Sigmoid colon (tissue), 7 donors: ENCODE results near the gene HOMER3. TPM values are rescaled to one million over a fixed set of nuclear protein-coding genes. Genes with fewer than 3 reads are reported as not detected.
"Not testable (repeated sequence)": the region's sequence is repeated elsewhere in the genome, so short reads cannot be mapped to it uniquely, and the experiment has no call there.

Experiments used
- DNase-seq: peaks from one replicate; pipeline ENCODE4 v3.0.0-alpha.2; 2019
- H3K27ac ChIP-seq, 4 donors: fragments of 200-600 bp; sonication (generic); one replicate each; pipeline ENCODE4 v1.5.1; 2016 to 2019; ENCODE audit warnings: mild to moderate bottlenecking in 1 of 4
- H3K27me3 ChIP-seq, 3 donors: fragments of 200-600 bp; sonication (generic); one replicate each; pipeline ENCODE4 v1.5.1; 2019; ENCODE audit warnings: mild to moderate bottlenecking in 1 of 3
- H3K36me3 ChIP-seq, 4 donors: fragments of 200-600 bp; sonication (generic); one replicate each; pipeline ENCODE4 v1.5.1; 2016 to 2019
- H3K4me1 ChIP-seq, 4 donors: fragments of 200-600 bp; sonication (generic); one replicate each; pipeline ENCODE4 v1.5.1; 2017 to 2019
- H3K4me3 ChIP-seq, 4 donors: fragments of 200-600 bp; sonication (generic); one replicate each; pipeline ENCODE4 v1.5.1; 2017 to 2019; ENCODE audit warnings: mild to moderate bottlenecking in 2 of 4, moderate library complexity in 1 of 4
- H3K9me3 ChIP-seq, 4 donors: fragments of 200-600 bp in 3 of 4; sonication (generic) in 3 of 4; one replicate each; pipeline versions ENCODE4 v1.5.1 to v1.6.1; 2013 to 2019
- CTCF ChIP-seq, 4 experiments: fragments of 450-650 bp in 3 of 4; fragments of 200-600 bp in 1 of 4; IDR thresholded peaks; one replicate each; pipeline ENCODE4 v1.5.1; 2016 to 2019; ENCODE audit warnings: antibody characterized with exemption in 4 of 4, mild to moderate bottlenecking in 3 of 4, moderate library complexity in 2 of 4
- EP300 ChIP-seq, 4 donors: sonication (generic); formaldehyde crosslinking; IDR thresholded peaks; one replicate each; pipeline ENCODE4 v1.6.1; 2017; ENCODE audit warnings: antibody characterized with exemption in 4 of 4
- POLR2A ChIP-seq, 2 donors: fragments of 450-650 bp; IDR thresholded peaks; one replicate each; pipeline ENCODE4 v1.6.1; 2016; ENCODE audit warnings: antibody characterized with exemption in 2 of 2, mild to moderate bottlenecking in 2 of 2, moderate library complexity in 2 of 2
- POLR2AphosphoS5 ChIP-seq, 4 donors: sonication (generic); formaldehyde crosslinking; IDR thresholded peaks; one replicate each; pipeline ENCODE4 v1.6.1; 2017; ENCODE audit warnings: antibody characterized with exemption in 4 of 4
- WGBS, 2 donors: extraction: QIAGEN DNeasy Blood & Tissue Kit; methylation state at CpG; one replicate each; pipeline ENCODE4 v1.1.7; 2013; 5-methylcytosine and 5-hydroxymethylcytosine counted together
- intact Hi-C: fragments of 100-400 bp; cut with DNase I; formaldehyde crosslinking; loops from one replicate; pipeline ENCODE4 v1.15.1; 2023
- polyA plus RNA-seq, 3 donors: library from polyadenylated mRNA; stranded (reverse); fragments of 200-250 nt; gene quantifications; one replicate each; pipeline ENCODE4 v1.2.3, GENCODE V29; 2013
- total RNA-seq, 4 donors: library from RNA; depleted of rRNA; stranded (reverse); fragments of >200 nt; gene quantifications; one replicate each; pipeline ENCODE4 v1.1.0, GENCODE V29; 2016
- donor health status: healthy with polysubstance abuse.
- donor health status: Bipolar disorder and iron deficiency.
- donor health status: healthy.

Gene HOMER3
- total and polyA plus RNA-seq, 7 donors, result 6.2 to 36.3 (median 22.8) TPM

DNA sequence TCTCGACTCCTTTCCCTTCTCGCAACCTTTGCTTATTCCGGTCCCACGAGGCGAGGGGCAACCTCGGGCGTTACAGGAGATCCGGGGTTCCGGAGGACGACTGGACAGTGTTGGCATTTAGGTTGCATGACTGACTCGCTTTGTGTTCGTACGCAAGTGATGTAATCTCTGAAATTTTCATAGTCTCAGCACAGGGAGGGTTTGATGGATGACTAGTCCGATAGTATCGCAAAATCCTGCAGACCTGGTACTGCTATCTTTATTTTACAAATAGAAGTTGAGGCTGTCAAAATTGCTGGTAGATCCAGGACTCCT is 21.2 kb downstream of the HOMER3 start:
- Histone ChIP-seq H3K36me3 (peaks cover 25 to 48% (median 36%) of the 10 kb centered on the region in 4 donors), H3K4me1 (peaks cover 0 to 44% (median 26%) of the 10 kb centered on the region in 4 donors)
- 1% methylated on average over 15 of the region's 15 CpGs for WGBS, 2 donors

DNA sequence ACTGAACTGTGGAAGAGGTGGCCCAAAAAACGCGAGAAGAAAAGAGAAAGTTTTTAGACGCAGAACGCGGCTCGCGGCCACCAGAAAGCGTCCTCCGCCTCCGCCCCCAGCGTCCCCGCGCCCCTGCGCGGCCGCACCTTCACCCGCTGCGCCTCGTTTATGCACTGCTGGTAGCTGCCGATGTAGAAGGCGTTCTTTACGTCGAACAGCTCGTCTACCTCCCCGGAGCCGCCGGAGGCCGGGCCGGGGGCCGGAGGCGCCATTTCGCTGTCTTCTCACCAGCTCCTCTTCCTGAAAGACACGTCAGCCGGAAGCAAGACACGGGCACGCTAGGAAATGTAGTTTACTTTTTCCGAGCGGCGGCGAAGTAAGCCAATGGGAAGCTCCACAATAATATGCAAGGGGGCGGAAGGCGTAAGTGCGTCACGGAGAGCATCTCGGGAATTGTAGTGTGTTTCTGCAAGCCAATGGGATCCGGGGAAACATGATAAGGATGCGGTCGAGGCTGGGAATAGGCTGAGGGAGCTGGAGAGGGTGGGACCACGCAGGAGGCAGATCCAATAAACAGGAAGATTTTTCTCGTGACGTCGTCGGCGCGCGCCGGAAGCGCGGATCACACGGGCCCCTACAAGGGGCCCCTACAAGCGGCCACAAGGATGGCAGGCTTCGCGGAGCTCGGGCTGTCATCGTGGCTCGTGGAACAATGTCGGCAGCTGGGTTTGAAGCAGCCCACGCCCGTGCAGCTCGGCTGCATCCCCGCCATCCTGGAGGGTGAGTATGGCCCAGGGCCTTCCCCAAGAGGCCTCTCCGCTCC is 21.7 kb downstream of the HOMER3 start, which contains the start of the genes COPE and DDX49:
TSS of gene COPE (minus strand) at position 302 of the 814 bp plus-strand sequence. CDS start at position 263, 39 bp downstream.
TSS of gene DDX49 (plus strand) at position 630 of the 814 bp plus-strand sequence. CDS start at position 657, 27 bp downstream.
- Histone ChIP-seq H3K36me3 (peaks cover 20 to 48% (median 30%) of the 10 kb centered on the region in 4 donors), H3K4me3 (peak within 1 kb of the TSS; percentile 80 to 96 (median 86)), H3K27me3 (no peaks in the 10 kb centered on the region), H3K27ac (peak within 1 kb of the TSS; percentile 87 to 93 (median 90)), H3K9me3 (no peaks in the 10 kb centered on the region), H3K4me1 (peaks cover 0 to 44% (median 26%) of the 10 kb centered on the region in 4 donors)
- intact Hi-C loops, result loop anchor here (2.0 kb wide), 1 partner anchor 22 kb away; the partner anchor contains the start of gene HOMER3
- peak; percentile 99 for DNase-seq
- WGBS, 2 donors, result 0% methylated on average over 72 of the region's 72 CpGs
- TF ChIP-seq CTCF (IDR thresholded peaks at IDR 0.05), result no peak
- peak in 1 of 4 donors; percentile 21 for TF ChIP-seq EP300 (IDR thresholded peaks at IDR 0.05)
- TF ChIP-seq POLR2A (IDR thresholded peaks at IDR 0.05), result peak; percentile 82 to 92
- TF ChIP-seq POLR2AphosphoS5 (IDR thresholded peaks at IDR 0.05), result peak; percentile 82 to 94 (median 88)

More for the DNA sequence above, 21.2 kb downstream of the HOMER3 start:
- no peak for TF ChIP-seq POLR2AphosphoS5 (IDR thresholded peaks at IDR 0.05)
- TF ChIP-seq EP300 (IDR thresholded peaks at IDR 0.05), result no peak
- no peak for TF ChIP-seq CTCF (IDR thresholded peaks at IDR 0.05)
- no peak for TF ChIP-seq POLR2A (IDR thresholded peaks at IDR 0.05)
- H3K4me3 ChIP-seq, result peak overlapping the region; percentile 80 to 96 (median 86)
- intact Hi-C loops, result loop anchor here (2.0 kb wide), 1 partner anchor 21 kb away; the partner anchor contains the start of gene HOMER3
- H3K27me3 ChIP-seq, result no peaks in the 10 kb centered on the region
- no peaks in the 10 kb centered on the region for H3K9me3 ChIP-seq
- H3K27ac ChIP-seq, result peak overlapping the region; percentile 74 to 85 (median 76)
- DNase-seq, result no peak

DNA sequence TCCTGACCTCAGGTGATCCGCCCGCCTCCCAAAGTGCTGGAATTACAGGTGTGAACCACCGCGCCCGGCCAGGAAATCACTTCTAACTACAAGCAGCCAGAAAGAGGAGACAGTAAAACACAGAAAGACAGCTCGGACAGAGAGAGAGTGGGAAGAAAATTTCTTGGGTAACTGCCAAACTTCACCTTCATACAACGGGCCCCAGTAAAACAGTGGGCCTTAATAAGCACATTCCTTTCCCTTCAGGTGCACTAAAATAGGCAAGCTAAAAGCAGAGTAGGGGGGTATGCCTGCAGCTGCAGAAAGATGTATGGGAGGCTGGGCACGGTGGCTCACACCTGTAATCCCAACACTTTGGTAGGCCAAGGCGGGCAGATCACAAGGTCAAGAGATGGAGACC is 23.4 kb downstream of the HOMER3 start:
- peaks cover 0 to 44% (median 26%) of the 10 kb centered on the region in 4 donors for H3K4me1 ChIP-seq
- not testable (repeated sequence) for H3K9me3 ChIP-seq

DNA sequence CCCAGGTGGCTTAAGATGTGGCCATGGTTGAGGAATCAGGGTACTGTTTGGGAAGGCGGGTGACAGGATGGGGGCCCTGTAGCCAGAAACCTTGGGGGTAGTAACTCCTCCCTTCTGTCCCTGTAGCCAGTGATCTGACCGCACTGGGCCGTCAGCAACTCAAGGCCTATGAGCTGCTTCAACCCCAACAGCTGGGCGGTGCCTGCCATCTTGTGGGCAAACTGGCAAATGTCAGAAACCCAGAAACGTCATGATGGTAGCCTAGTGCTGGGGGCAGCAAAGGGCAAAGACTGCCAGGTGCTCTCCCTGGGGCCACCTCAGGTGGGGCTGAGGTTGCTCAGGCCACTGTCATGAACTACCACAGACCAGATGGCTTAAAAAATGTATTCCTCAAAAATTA is 25.4 kb downstream of the HOMER3 start:
- TF ChIP-seq POLR2AphosphoS5 (IDR thresholded peaks at IDR 0.05), result no peak
- TF ChIP-seq CTCF (IDR thresholded peaks at IDR 0.05), result no peak
- no peak for TF ChIP-seq POLR2A (IDR thresholded peaks at IDR 0.05)
- no peak for TF ChIP-seq EP300 (IDR thresholded peaks at IDR 0.05)
- 51 to 58% methylated on average over 5 of the region's 5 CpGs for WGBS, 2 donors
- H3K27ac ChIP-seq, result no peak overlapping the region
- H3K4me3 ChIP-seq, result no peak overlapping the region
- H3K36me3 ChIP-seq, result peaks cover 0 to 51% (median 16%) of the 10 kb centered on the region in 4 donors
- intact Hi-C loops, result no loop called here
- H3K4me1 ChIP-seq, result peaks cover 0 to 34% (median 25%) of the 10 kb centered on the region in 4 donors
- no peaks in the 10 kb centered on the region for H3K9me3 ChIP-seq
- no peaks in the 10 kb centered on the region for H3K27me3 ChIP-seq
- no peak for DNase-seq

More for the DNA sequence above, 23.4 kb downstream of the HOMER3 start:
- peak overlapping the region in 1 of 4 donors; percentile 93 for H3K27ac ChIP-seq
- WGBS, 2 donors, result 75 to 86% methylated on average over 9 of the region's 9 CpGs
- H3K27me3 ChIP-seq, DNase-seq, intact Hi-C loops: not testable (repeated sequence)
- peaks cover 8 to 48% (median 24%) of the 10 kb centered on the region in 4 donors for H3K36me3 ChIP-seq
- peak overlapping the region in 1 of 4 donors; percentile 96 for H3K4me3 ChIP-seq

GRCh38 chr19:18913466-18913865 is 27.6 kb downstream of the HOMER3 start:
- TF ChIP-seq EP300 (IDR thresholded peaks at IDR 0.05) (no peak), POLR2A (IDR thresholded peaks at IDR 0.05) (no peak), CTCF (IDR thresholded peaks at IDR 0.05) (no peak), POLR2AphosphoS5 (IDR thresholded peaks at IDR 0.05) (no peak)
- Histone ChIP-seq H3K27me3 (no peaks in the 10 kb centered on the region), H3K4me1 (peaks cover 0 to 25% (median 15%) of the 10 kb centered on the region in 4 donors), H3K36me3 (peaks cover 0 to 61% (median 18%) of the 10 kb centered on the region in 4 donors), H3K27ac (no peak overlapping the region), H3K4me3 (no peak overlapping the region), H3K9me3 (no peaks in the 10 kb centered on the region)
- no peak for DNase-seq
- intact Hi-C loops, result no loop called here
- WGBS, 2 donors, result 94 to 95% methylated on average over 5 of the region's 5 CpGs
